Measurements from ENCODE around the gene RAB6B.

Gene RAB6B

DNA sequence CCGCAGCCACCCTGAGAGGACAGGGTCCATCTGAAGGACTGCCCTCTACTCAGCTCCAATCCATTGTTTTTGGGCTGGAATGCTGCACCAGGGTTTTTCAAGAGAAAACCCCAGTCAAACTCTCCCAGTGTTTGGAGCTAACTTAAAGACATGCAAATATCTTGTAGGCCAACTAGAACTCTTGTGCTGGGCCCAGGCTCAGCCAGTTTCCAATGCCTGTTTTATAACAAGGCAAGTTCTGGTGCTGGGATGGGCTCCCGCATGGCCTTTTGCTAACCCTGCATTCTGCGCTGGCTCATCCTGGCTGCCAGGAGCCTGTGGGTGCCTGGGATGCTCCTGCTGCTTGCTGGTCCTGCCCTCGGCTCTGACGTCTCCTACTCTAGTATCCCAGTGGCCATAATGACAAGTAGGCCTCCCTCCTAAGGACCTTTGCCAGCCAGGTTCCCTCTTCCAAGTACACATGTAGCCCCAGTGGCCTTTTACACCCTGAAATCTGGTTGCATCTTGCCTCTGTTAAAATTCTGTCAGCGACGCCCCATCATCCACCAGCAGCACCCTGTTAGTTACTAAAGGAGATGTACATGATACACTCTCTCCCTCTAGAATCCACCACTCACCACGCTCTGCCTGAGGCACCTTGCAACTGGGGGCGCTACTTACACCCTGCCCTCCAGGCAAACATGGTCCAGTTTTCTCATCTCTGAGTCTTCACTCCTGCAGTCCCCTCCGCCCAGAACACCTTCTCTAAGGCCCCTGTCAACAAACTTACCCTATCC lies 30.5 kb upstream of the RAB6B start:
- DNase-seq (ENCODE audit: low read depth) = no peak
- TF ChIP-seq, protein P1, sequence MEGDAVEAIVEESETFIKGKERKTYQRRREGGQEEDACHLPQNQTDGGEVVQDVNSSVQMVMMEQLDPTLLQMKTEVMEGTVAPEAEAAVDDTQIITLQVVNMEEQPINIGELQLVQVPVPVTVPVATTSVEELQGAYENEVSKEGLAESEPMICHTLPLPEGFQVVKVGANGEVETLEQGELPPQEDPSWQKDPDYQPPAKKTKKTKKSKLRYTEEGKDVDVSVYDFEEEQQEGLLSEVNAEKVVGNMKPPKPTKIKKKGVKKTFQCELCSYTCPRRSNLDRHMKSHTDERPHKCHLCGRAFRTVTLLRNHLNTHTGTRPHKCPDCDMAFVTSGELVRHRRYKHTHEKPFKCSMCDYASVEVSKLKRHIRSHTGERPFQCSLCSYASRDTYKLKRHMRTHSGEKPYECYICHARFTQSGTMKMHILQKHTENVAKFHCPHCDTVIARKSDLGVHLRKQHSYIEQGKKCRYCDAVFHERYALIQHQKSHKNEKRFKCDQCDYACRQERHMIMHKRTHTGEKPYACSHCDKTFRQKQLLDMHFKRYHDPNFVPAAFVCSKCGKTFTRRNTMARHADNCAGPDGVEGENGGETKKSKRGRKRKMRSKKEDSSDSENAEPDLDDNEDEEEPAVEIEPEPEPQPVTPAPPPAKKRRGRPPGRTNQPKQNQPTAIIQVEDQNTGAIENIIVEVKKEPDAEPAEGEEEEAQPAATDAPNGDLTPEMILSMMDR (IDR thresholded peaks at IDR 0.05; ENCODE audit: control insufficient read depth, insufficient read depth, low read depth, low read length, missing control alignments) = no peak
- H3K4me3 ChIP-seq (ENCODE audit: control insufficient read depth, low read depth, low read length) = no peak overlapping the region

DNA sequence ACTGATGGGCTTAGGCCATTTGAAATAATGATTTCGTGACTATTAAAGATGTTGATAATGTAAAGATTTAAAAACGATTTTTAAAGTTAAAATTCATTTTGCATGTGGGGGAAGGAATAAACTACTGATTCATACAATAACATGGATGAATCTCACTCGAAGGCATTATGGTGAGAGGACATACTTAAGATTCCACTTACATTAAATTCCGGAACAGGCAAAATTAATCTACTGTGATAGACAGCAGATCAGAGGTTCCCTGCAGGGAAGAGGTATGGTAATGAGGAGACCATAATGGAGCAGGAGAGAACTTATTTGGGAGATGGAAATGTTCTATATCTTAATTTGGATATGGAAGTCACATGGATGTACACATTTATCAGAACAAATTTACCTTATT lies 28.4 kb upstream of the RAB6B start:
- DNase-seq (ENCODE audit: low read depth) = no peak
- no peak overlapping the region for H3K4me3 ChIP-seq (ENCODE audit: control insufficient read depth, low read depth, low read length)
- TF ChIP-seq, protein P1 (IDR thresholded peaks at IDR 0.05; ENCODE audit: control insufficient read depth, insufficient read depth, low read depth, low read length, missing control alignments) = no peak

DNA sequence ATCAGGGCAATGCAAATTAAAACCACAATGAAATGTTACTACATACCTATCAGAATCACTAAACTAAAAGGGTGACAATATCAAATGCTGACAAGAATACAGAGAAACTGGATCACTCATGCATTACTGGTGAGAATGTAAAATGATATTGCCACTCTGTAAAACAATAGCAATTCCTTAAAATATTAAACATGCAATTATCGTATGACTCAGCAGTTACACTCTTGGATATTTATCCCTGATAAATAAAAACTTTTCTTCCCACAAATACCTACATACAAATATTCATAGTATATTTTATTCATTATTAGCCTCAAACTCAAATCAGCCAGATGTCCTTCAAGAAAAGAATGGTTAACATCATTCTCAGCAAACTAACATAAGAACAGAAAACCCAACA lies 25.9 kb upstream of the RAB6B start:
- no peak overlapping the region for H3K4me3 ChIP-seq (ENCODE audit: control insufficient read depth, low read depth, low read length)
- DNase-seq (ENCODE audit: low read depth) = no peak
- TF ChIP-seq, protein P1 (IDR thresholded peaks at IDR 0.05; ENCODE audit: control insufficient read depth, insufficient read depth, low read depth, low read length, missing control alignments) = no peak

DNA sequence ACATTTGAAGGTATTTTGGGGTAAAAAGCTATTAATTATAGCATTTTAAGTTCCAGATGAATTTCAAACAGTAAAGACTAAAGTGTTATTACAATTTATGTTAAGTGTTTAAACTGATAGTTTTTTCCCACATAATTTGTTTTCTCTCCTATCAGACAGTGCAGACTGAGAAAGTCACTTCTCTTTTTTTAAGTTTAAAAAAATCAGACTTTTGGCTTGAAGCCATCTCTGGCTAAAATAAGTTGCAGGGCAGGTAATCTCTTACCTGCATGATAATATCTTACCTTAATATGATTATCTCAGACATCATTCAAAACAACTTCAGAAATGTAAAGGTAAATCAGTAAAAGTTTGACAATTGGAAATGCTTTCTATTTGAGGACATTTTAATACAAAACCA lies 21.5 kb upstream of the RAB6B start:
- TF ChIP-seq, protein P1 (IDR thresholded peaks at IDR 0.05; ENCODE audit: control insufficient read depth, insufficient read depth, low read depth, low read length, missing control alignments) = no peak
- no peak for DNase-seq (ENCODE audit: low read depth)
- no peak overlapping the region for H3K4me3 ChIP-seq (ENCODE audit: control insufficient read depth, low read depth, low read length)

DNA sequence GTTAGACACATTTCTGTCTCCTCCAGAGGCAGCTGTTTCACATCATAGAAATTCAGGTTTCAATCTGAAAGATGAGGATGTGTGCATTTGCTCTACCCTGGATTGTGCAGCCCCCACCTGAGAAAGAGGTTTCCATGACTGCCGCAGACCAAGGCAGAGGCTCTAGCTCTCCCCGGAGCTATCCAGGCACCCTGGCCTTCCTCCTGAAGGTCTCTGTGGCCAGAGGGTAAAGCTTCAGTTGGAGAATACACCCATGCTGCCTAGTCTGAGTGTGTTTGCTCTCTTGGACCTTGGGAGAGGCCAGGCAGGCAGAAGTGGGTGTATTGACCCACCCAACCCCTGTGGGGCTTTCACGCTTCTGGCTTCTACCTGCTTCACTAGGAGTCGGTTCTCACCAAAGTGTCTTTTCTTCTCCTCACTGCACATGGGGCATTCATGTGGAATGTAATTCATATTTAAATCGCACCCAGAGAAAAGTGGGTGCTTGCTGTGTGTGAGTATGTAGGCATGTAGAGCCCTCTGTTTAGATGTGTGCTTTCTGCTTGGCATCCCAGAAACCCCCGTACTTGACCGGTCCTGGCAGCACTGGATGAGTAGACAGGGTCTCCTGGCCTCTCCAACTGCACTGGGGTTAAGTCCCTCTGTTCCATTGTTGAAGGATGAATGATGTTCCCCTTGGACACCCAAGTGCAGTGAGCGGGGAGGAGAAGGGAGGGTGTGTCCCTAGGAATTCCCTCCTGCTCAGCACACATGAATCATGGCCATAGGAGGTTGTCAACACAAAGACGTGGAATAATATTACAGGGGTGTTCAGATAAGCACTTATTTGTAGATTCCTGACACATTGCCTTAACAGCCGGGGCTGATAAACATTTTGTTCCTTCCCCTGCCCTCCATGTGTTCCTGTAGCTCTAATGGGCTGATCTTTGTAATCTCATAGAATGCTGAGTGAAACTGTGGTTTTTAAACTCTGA lies 20.3 kb upstream of the RAB6B start:
- no peak overlapping the region for H3K4me3 ChIP-seq (ENCODE audit: control insufficient read depth, low read depth, low read length)
- DNase-seq (ENCODE audit: low read depth) = no peak
- TF ChIP-seq, protein P1 (IDR thresholded peaks at IDR 0.05; ENCODE audit: control insufficient read depth, insufficient read depth, low read depth, low read length, missing control alignments) = no peak

DNA sequence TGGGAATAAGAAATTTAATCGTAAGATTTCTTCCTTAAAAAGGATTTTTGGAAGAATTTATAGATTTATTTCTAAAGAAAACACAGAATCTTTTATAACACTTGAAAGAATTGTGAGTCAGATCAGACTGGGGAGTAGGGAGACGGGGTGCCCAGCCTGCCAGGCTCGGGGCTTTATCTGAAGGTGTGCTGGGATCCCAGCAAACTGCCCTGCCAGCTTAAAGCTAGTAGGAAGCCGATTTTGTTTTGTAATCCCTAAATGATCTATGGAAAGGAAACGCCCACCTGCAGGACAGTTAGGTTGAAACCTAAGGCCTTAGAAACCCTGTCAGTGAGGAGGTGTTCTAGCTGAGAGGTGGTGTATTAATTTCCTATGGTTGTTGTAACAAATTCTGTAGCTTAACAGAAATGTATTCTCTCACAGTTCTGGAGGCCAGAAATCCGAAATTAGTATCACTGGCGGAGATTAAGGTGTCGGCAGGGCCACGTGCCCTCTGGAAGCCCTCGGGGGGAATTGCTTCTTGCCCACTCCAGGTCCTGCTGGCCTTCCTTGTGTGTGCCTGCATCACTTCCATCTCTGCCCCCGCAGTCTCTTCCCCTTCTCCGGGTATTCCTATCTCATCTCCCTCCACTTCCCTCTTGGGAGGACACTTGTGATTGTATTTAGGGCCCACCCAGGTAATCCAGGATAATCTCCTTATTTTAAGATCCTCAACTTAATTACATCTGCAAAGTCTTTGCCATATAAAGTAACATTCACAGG lies 19.3 kb upstream of the RAB6B start:
- no peak for DNase-seq (ENCODE audit: low read depth)
- H3K4me3 ChIP-seq (ENCODE audit: control insufficient read depth, low read depth, low read length) = no peak overlapping the region
- TF ChIP-seq, protein P1 (IDR thresholded peaks at IDR 0.05; ENCODE audit: control insufficient read depth, insufficient read depth, low read depth, low read length, missing control alignments) = no peak

Data from AG09309 (cell line).